Caki2 (cell line): ENCODE data around the gene CTPS1. TPM values are rescaled to one million over a fixed set of nuclear protein-coding genes. Genes with fewer than 3 reads are reported as not detected.
A peak's percentile ranks its signal among the peaks of the same experiment; 100 is the strongest.

Experiments
- DNase-seq: peaks from one replicate; pipeline ENCODE4 v3.0.0-alpha.2; 2015; ENCODE audit warnings: low read depth
- in situ Hi-C: cut with HindIII; loops from 2 replicates; pipeline ENCODE4 v1.10.0; 2016; ENCODE audit warnings: low sequenced_read_pairs, low pct_unique_long_range_greater_than_20kb, mixed read lengths
- total RNA-seq: library from RNA; depleted of rRNA; stranded (reverse); fragments of >200 nt; shearing (Covaris generic); gene quantifications from 2 replicates; pipeline ENCODE4 v1.2.3, GENCODE V29; 2014; ENCODE audit warnings: low replicate concordance

Gene CTPS1
- total RNA-seq, 1 experiment from 2014 or later: 43.6 TPM

DNA sequence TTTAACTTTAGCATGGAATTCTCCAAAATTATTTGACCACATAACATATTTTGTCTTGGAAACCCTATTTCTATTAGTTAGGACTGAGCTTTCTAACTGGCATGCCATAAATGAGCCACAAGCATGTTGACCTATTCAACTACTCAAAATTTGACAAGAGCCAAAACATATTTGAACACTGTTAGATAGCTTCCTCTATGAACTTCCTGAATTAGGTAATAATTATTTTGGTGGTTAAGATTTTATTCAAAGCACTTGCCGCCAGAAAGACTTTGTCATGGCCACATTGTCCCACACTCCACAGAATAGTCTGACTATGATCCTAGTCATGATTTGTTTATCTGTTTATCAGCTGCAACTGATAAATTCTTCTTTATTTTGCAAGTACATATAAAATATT, 23.1 kb upstream of the CTPS1 start:
- no peak for DNase-seq
- in situ Hi-C loops: no loop called here

DNA sequence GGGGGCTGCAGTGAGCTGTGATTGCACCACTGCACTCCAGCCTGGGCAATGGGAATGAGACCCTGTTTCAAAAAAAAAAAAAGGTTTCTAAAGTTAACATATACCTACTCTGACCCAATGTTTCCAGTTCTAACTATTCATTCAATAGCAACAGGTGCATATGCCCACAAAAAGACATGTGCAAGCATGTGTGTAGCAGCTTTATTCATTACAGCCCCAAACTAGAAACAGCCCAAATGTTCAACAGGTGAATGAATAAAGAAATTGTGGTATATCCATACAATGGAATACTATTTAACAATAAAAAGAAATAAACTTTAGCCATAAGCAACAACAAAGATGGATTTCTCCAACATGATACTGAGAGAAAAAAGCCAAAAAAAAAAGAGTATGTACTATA, 21.3 kb upstream of the CTPS1 start:
- no peak for DNase-seq
- in situ Hi-C loops: no loop called here

DNA sequence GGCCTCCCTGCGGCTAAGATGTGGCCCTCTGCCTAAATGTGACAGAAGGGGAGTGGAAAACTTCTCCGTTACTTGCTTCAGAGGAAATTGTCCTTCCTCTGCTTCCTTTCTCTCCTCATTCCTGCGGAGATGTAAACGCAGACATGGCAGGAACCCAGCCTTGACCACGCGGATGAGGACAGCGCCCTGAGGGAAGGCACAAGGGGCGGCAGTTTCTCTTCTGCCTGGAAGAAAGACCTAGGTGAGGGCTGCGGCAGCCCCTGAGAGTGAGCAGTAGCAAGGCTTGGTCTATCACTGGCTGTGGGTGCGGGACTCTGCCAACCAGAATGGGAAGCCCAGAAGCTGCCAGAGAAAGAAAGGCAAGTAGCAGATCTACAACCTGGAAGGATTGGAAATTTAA, 14.0 kb upstream of the CTPS1 start:
- in situ Hi-C loops: no loop called here

DNA sequence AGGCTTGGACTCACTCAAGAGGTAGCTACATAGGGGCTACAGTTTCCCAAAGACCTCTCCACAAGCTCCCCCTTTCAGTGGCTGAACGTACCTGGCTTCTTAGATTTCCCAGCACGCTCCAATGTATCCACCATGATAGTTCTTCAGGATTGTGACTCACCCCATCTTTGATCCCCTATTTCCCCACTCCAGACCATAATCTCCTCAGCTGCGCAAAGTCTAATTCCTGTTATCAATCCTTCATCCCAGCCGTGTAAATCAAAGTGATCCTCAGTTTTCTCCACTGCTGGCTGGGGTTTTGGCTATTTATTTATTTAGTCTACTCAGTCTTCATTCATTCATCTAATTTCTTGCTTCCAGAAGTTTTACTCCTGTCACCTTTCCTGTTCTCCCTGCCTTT, 13.1 kb upstream of the CTPS1 start:
- in situ Hi-C loops: no loop called here
- no peak for DNase-seq

More for the DNA sequence above, 14.0 kb upstream of the CTPS1 start:
- no peak for DNase-seq

DNA sequence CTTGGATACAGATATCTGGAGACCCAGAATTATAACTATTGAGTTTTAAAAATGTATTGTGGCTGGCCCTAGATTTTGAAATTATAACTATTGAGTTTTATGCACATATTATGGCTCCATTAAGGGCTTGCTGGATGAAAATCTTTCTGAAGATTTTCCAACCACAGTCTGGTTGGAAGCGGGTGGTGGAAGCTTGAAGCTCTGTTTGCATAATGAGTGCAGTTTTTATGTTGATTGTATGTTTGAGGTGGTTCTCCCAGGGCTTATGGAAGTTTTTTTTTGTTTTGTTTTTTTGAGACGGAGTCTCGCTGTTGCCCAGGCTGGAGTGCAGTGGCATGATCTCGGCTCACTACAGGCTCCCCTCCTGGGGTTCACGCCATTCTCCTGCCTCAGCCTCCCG, 10.1 kb upstream of the CTPS1 start:
- in situ Hi-C loops: no loop called here
- no peak for DNase-seq

DNA sequence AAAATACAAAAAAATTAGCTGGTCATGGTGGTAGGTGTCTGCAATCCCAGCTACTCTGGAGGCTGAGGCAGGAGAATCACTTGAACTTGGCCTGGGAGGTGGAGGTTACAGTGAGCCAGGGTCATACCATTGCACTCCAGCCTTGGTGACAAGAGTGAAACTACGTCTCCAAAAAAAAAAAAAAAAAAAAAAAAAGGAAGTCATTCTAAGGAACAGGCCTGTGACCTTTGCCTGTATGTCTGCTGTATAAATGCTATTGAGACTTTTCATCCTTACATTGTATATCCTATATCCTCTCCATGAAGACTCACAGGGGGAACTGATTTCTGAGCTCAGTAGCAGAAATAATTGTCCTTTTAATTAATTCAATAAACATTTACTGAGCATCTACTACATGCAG, 7.5 kb upstream of the CTPS1 start:
- no peak for DNase-seq
- in situ Hi-C loops: no loop called here

DNA sequence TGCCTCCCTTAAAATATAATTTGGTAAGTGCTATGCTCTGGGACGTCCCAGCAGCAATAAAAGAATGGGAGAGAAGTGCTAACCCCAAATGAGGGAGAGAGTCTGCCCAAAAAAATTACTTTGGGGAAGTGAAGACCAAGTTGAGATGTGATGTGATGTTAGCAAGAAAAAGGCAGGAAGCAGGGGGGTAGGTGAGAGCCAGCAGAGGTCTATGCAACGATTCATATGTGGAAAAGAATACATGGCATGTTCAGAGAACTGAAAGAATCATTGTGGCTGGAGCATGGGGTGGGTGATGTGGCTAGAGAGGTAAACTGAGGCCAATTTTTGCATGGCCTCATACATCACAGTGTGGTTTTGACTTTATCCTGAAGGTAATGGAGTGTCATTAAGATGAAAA, 5.6 kb upstream of the CTPS1 start:
- in situ Hi-C loops: no loop called here
- no peak for DNase-seq

DNA sequence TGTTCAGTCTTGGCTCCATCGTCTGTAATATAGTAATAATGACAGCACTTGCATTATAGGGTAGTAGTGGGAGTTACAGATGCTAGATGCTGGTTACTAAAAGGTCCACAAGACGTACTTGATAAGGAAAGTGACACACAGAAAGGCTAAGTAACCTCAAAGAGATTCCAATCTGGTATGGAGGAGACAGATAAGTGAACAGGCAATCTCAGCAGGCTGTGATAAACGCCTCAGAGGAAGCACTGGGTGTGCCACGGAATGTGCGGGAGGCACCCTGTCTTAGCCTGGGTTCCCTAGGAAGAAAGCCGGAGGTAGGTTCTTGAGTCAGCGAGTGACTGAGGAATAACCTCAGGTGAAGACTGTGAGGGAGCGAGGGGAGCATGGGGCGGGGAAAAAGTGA, 4.6 kb upstream of the CTPS1 start:
- in situ Hi-C loops: no loop called here
- no peak for DNase-seq

DNA sequence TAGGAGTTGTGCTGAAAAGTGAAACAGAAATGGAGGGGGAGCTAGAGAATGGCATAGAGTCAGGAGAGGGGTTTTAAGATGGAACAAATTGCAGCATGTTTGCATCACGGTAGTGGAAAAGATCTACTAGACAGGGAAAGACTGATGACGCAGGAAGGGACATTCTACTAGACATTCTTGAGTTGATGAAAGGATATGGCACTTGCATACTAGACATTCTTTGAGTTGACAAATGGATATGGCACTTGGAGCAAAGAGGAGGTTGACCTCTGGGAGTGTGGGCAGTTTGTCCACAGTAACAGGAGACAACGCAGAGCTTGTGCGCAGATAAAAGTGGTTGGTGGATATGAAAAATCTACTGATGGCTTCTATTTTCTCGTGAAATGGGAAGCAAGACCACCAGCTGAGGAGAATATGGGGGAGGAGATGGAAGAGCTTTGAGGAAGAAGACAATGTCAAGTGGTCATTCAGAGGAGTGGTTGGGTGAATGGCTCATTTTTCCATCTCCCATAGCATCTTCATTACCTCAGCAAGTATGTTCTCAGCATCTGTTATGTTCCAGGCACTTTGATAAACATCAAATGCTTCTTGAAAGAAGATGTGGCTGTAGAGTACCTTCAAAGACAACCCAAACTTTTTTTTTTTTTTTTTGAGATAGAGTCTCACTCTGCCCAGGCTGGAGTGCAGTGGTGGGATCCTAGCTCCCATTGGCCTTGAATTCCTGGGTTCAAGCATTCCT, 2.4 kb upstream of the CTPS1 start:
- in situ Hi-C loops: no loop called here
- DNase-seq: no peak

DNA sequence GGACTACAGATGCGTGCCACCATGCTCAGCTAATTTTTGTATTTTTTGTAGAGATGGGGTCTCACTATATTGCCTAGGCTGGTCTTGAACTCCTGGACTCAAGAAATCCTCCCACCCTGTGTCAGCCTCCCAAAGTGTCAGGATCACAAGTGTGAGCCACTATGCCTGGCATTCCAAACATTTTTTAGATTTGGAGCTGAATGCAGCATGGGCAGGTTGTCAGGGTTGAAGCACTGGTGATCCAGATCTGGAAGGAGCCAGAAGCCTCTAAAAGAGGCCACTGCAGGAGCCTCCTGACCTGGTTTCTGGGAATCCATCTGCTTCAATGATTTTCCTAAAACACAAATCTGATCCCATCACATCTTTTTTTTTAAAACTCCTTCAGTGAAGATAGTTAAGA, 1.8 kb upstream of the CTPS1 start:
- in situ Hi-C loops: no loop called here

DNA sequence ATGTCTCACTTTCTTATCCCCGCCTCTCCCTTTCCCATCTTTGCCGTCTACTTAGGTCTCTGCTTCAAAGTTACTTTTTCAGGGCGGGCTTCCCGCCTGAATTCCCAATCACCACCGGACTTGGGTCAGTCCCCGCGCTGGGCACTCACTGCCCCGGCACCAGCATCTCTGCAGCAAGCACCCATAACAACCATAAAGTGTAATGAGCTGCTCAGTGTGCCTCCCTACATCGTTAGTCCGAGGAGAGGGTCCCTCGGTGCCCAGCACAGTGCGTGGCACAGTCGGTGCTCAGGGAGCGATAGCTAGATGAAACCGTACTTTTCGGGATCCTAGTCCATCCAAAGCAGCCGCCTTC, 633 bp upstream of the CTPS1 start:
- no peak for DNase-seq
- in situ Hi-C loops: no loop called here

More for the DNA sequence above, 1.8 kb upstream of the CTPS1 start:
- DNase-seq: no peak

DNA sequence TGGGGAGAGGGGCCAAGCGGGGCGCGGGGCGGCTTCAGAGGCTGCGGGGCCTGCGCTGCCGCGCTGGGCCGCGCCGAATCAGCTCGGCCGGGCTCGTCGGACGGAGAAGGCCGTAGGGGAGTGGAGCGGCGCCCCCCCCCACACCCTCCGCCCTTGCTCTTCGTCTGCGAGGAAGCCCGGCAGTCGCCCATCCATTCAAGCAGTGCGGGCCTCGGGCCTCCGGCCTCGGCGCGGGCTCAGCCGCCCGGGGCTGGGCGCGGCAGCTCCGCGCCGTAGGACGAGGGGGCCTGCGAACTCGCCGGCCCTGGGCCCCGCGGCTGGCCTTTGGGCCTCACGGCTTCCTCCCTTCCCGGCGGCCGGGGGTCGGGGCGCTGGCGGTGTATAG, 564 bp downstream of the CTPS1 start:
- in situ Hi-C loops: no loop called here

DNA sequence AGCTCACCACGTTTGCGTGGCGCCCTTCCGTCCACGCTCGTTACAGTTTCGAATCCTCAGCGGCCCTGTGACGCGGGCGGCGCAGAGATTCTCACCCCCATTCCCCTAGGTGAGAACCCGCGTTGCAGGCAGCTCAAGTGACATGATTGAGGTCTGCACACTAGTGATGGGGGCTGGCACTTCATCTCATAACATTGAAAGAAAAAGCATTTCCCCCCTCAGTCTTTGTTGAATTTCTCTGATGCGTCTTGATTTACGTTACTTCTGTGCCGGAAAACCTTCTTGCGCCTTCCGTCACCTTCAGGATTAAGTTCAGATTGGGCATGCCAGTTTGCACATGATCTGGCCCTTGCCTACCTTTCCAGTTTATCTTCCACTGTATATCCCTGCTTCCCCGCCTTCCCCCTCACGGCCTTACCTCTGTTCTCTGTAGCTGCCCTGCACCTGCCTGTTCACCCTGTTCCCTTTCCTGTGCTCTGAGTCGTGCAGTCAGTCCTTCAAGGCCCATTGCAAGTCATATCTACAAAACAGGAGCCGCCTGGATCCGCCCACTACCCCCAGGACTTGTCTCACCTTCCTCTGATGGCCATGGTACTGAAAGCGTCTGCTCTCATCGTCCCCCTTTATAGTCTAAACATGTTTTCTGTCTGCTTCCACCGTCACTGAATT, 1.1 kb downstream of the CTPS1 start:
- peak; percentile 46 for DNase-seq
- in situ Hi-C loops: no loop called here

More for the DNA sequence above, 564 bp downstream of the CTPS1 start:
- no peak for DNase-seq

DNA sequence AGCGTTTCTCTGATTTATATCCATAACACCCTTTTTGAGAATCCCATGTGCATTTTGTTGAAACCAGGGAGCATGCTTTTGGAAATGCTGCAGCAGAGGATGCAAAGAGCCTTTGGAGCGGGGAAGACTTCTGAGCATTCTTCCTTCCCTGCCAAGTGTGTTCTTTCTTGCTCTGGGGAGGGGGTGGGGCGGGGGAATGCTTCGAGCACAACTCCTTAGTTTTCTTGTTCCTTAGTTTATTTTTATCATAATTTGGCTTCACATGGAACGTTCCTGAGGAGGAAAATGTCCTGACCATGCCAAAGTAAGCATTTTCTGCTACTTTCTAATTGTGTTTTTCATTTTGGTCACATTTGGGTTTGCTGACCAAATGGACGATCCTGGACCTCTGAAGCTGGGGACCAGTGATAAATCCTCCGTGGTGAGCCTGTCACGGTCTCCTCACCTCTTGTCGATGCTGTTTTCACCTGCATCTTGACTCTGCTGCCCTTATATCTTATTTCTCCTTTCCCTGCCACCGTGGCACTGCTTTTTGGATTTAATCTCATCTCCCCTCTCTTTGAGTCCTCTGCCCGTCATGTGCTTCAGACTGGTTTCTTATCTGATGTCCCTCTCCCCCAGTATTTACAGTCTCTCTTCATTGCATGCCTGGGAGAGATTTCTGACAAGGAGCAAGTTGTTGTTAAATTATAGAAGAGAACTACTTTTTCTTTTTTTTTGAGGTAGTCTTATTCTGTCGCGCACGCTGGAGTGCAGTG, 2.4 kb downstream of the CTPS1 start:
- in situ Hi-C loops: no loop called here
- no peak for DNase-seq

DNA sequence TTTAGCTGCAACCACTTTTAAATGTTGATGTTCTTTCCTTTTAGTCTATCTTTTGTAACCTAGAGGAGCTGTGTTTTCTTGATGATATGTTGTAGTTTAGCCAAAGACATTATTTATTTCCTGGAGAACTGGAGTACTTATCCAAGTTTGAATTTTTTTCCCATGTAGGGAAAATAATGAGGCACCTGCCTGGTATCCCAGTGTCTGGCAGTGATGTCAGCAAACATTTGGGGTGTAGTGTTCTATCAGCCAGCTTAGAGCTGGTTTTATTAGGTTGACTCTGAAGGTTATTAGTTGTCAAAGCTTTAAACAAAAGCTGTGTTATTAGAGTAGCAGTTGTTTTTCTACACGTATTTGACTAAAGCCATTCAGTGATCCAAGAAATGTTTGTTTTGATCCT, 3.2 kb downstream of the CTPS1 start:
- in situ Hi-C loops: no loop called here
- DNase-seq: no peak

DNA sequence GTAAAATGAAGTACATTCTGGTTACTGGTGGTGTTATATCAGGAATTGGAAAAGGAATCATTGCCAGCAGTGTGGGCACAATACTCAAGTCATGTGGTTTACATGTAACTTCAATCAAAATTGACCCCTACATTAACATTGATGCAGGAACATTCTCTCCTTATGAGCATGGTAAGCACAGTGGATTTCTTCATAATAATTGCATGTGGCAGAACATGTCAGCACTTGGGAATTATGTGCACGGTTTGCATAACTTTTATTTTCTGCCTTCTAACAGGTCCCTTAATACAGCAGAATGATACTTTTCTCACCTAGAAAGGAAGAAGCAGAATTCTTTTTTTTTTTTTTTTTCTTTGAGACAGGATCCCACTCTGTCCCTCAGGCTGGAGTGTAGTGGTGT, 3.8 kb downstream of the CTPS1 start:
- DNase-seq: no peak
- in situ Hi-C loops: no loop called here

DNA sequence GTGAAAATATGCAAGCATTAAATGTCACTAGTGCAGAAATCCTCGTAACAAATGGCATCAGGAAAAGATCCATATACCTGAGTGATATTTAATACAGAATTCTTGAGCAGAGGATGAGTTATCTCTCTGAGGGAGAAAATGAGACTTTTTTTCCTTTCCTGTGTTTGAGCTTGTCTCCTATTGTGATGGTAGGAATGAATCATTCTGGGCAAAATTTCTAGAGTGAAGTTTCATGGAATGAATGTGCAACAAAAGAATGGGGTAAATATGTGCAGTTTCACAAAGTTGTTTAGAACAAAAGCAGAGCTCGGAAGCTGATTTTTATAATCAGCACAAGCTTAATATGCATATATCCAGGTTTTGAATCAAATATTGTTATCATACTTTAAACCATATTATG, 4.6 kb downstream of the CTPS1 start:
- in situ Hi-C loops: no loop called here
- DNase-seq: no peak

DNA sequence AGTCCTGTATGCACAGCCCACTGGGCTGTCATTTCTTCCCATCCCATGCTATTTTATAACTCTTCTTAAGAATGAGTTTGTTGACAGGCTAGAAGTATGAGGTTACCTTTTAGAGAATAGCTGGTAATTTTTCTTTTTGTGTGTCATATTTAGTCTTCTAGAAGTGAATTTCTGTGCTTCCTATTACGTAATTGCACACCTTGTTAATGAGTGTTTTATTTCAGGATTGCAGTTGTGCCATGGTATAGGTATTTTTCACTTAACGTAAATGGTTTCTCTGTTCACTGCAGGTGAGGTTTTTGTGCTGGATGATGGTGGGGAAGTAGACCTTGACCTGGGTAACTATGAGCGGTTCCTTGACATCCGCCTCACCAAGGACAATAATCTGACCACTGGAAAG, 5.0 kb downstream of the CTPS1 start:
- in situ Hi-C loops: no loop called here

DNA sequence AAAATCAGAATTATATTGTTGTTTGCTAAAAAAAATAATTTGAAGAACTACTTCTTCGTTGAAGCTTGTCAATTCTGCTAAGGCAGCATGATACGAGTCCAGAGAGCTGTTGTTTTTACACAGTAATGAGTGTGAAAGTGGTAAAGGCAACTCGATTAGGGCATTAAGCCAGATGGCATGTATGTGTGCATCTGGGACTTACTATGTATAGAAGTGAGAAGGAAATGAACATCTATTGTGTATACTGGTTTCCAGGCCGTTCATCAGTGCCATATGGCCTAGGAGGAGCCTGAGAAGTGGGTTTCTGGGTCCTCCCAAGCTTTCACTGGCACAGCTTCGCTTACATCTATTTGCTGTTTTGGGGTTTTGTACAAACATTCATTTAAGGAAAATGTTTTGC, 5.7 kb downstream of the CTPS1 start:
- in situ Hi-C loops: no loop called here
- DNase-seq: no peak

More for the DNA sequence above, 5.0 kb downstream of the CTPS1 start:
- DNase-seq: no peak
